HG02981 (cell line): ENCODE measurements around the gene CETP.
"Not testable (repeated sequence)": the region's sequence is repeated elsewhere in the genome, so short reads cannot be mapped to it uniquely, and the experiment has no call there.

Source experiments
- ATAC-seq: cut with Tn5 transposase; IDR thresholded peaks from one replicate; pipeline ENCODE4 v1.9.1; 2021; ENCODE audit warnings: mild to moderate bottlenecking, moderate library complexity; ENCODE audit not compliant: unreplicated experiment

CETP gene

DNA sequence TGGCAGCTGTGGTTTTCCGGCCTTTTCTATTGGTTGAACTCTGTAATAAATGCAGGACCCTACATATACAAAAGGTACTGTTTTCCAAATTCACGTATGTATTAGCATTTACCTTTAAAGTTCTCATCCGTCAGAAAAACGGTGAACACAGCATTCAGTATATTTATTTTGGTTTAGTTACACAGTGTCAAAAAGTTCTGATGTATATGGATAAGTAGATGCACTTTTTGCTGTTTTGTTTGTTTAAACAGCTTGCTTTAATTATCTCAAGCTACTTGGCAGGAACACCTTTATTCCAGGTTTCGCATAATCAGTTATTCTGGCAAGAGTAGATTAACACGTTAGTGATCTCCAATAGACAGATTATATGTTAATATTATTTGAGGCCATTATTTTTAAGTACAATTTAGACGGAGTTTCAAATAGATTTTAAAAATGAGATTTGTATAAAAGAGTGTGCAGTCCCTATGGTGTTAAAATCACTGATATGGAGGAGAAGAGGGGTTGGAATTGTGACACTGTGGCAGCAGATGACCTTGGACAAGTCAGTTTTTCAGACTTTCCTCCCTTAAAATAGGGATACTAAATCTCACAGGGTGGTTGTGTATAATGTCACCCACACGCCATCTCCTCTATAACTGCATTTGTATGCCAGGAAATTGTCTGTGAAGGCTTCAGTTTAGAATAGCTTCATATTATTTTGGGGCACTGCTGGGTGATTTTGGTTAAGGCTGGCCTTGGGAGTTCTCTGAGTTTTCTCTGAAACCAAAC lies 27.7 kb upstream of the CETP start:
- ATAC-seq = no peak

DNA sequence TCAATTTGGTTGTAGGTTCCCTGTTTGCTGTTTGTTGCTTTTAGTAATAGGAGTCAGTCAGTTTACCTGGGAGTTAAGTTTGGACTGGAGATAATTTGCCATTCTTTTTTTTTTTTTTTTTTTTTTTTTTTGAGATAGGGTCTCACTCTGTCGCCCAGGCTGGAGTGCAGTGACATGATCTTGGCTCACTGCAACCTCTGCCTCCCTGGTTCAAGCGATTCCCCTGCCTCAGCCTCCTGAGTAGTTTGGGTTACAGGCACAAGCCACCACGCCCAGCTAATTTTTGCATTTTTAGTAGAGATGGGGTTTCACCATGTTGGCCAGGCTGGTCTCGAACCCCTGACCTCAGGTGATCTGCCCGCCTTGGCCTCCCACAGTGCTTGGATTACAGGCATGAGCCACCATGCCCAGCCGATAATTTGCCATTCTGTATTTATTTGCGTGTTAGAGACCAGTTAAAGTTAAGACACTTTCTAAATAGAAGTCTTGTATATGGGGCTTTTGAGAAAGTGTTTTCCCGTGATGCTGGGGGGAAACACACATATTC lies 27.1 kb upstream of the CETP start:
- not testable (repeated sequence) for ATAC-seq

DNA sequence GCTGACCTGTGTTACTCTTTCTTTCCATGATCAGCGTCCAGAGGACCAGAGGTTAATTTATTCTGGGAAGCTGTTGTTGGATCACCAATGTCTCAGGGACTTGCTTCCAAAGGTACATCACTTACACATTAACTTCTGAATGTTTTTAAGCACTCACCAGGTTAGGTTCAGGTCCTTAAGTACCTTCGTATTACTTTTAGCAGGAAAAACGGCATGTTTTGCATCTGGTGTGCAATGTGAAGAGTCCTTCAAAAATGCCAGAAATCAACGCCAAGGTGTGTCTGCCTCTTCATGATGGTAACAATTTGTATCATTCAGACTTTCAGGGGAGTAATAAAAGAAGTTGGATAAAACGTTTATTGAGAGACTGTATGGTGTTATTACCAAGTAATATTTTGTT lies 26.5 kb upstream of the CETP start:
- ATAC-seq = no peak

DNA sequence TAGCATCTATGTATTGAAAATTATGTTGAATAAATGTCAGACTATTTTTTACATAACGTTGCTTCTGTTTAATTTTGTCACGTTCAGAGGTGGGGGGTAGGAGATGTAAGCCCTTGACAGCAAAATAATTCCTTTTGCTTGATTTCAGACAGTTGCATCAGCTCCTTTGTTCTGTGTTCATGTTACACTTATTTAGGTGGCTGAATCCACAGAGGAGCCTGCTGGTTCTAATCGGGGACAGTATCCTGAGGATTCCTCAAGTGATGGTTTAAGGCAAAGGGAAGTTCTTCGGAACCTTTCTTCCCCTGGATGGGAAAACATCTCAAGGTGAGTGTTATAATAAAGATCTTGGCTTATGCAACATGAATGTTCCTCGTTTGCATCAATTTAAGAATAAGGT lies 25.3 kb upstream of the CETP start:
- no peak for ATAC-seq

DNA sequence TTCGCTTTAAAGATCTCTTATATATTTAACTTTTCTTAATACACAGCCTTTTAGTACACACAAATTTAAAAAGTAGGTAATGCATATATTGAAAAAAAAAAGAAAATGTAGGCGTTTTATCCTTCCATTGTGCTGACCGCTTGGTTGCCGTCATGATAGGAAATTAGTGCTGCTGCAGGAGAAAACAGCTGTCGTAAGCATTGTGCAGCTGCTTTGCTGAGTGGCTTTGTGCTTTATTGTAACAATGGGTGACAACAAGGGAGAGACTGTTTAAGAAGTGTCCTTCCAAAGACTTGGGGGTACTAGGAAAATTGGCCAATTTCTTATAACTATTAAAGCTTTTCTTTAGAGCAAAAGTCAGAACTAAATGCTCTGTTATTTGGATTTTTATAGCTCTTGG lies 24.8 kb upstream of the CETP start:
- ATAC-seq = no peak

DNA sequence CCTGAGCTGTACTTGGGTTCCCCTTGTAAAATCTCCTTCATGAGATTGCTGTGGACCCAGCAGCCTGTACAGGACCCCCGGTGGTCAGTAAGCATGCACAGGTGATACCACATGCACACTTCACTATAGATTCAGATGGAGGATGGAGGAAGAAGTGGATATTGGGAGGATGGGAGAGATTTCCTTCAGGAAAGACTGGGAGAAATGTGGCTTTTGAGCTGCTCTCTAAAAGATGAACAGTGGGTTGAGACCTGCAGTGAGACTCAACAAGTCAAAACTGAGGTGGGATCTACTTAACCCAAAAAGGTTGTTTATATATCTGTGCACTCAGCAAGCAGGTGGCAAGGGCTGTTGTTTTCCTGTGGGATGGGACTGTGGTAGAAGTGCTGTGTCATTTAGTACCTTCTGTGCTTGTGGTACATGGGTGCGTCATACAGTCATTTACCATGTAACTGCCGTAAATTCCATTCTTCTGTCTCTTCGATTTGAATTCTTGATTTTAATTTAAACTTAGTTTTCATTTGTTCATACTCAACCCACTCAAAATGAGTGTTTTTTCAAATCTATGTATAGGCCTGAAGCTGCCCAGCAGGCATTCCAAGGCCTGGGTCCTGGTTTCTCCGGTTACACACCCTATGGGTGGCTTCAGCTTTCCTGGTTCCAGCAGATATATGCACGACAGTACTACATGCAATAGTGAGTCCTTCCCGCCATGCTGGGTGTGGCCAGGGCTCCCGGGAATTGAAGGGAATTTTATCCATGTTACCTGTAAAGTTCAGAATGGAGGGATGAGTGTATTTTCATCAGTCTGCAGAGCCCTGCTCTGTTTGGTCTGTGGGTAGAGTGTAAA lies 22.9 kb upstream of the CETP start:
- ATAC-seq = peak; percentile 50

DNA sequence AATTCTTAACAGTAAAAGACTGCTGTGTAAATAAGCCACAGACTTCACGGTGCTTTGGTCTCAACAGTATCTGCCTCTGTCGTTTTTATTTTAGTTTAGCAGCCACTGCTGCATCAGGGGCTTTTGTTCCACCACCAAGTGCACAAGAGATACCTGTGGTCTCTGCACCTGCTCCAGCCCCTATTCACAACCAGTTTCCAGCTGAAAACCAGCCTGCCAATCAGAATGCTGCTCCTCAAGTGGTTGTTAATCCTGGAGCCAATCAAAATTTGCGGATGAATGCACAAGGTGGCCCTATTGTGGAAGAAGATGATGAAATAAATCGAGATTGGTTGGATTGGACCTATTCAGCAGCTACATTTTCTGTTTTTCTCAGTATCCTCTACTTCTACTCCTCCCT lies 21.9 kb upstream of the CETP start:
- no peak for ATAC-seq

DNA sequence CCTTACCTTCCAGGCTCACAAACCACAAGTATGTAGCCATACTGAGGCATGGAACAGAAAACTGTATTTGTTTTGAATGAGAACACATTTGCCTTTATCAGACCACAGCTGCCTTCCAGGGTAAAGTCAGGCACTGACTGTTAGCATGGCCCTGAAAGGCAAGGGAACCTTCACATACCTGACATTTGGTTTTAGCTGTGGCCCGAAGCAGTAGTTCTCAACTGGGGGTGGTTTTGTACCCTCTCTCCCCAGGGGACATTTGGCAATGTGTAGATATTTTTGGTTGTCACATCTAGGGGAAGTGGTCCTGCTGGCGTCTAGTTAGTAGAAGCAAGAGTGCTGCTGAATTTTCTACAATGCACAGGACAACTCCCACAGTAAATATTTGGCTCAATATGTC lies 20.7 kb upstream of the CETP start:
- ATAC-seq = no peak

DNA sequence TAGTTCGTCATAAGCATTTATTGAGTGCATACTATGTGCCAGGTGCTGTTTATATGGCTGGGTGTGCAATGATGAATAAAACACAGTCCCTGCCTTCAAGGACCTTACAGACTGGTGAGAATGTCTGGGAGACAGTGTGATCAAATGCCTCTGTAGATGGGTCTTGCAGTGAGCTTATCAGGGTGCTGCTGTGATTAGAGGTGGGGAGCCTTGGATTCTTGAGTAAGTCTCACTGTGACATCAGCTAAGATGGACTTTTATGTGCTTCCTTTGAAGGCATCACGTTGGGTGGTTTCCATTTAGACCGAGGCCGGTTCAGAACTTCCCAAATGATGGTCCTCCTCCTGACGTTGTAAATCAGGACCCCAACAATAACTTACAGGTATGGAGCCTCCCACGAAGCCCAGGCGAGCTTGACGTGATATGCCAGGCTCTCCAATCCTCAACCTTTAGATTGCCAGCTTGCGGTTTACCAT lies 19.9 kb upstream of the CETP start:
- no peak for ATAC-seq

DNA sequence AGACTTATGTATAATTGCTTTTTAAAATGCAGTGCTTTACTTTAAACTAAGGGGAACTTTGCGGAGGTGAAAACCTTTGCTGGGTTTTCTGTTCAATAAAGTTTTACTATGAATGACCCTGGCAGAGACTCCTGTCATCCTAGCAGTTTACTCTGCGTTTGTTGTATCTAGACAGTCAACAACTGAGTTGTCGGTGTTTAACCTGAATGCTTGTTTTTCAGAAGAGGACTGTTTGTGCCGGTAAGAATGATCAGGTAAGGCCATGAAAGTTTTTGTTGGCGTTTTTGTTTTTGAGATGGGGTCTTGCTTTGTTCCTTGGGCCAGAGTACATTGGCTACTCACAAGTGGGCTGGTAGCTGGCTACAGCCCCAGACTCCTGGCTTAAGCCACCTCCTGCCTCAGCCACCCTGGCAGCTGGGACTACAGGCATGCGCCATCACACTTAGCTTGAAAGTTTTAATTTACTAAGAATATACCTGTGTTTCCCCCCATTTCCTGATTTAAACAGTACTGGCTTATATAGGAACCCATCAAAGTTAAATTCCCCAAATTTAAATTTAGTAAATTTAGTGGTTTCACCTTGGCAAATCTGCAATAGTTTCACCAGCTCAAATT lies 17.9 kb upstream of the CETP start:
- ATAC-seq = no peak

DNA sequence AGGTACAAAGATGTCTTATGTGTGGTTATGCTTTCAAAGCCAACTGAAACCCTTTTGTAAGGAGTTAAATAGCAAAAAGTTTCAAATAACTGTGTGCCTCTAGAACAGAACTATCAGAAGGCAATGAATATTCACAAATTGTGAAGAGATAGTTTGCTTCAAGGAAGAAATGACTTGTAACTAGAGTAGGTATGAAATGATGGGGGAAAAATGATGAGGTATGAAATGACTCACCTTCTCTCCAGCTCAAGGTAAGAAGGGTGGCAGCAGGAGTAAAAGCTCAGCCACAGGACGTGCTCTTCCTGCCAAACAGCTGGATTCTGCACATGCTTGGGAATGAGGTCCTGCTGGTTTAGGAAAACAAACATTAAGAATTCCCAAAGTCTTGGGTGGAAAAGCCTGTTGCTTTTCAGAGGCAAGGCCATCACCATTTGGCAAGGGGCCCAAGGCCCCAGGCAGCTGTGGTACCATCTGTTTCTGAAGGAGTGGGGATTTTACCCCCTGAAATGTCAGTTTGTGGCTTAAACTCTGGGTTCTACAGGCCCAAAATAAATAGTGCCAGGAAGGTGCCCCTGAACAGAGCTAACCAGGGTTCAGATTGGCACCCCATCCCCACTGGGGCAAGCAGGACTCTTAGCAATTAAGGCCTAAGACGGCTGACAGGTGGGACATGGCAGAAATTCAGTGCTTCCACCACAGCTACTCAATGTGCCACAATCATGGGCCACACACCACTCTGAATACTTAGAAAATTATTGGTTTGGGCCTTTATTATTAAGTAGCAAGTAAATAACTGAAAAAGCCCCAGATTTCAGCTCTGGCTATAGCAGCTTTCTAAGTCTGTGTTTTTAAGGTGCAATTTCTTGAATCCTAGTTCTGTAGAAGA lies 16.6 kb upstream of the CETP start:
- peak; percentile 37 for ATAC-seq

DNA sequence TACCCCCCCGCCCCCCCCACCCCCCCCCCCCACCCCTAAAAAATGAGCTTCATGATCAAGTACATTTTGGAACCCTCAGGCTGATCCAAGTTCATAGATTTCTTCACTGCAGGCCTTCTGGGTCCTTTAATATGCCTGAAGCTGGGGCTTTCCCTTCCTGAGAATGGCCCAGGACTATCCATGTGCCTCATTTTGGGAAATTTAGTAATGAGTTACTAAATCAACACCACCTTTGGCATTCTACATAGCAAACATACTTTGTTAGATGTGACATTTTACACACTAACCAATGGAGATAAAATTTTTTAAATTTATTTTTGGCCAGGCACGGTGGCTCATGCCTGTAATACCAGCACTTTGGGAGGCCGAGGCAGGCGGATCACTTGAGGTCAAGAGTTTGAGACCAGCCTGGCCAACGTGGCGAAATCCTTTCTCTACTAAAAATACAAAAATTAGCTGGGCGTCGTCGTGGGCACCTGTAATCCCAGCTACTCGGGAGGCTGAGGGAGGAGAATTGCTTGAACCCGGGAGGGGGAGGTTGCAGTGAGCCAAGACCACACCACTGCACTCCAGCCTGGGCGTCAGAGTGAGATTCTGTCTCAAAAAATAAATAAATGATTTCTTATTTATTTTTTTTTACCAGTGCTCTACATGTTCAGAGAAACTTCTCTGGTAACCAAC lies 15.8 kb upstream of the CETP start:
- no peak for ATAC-seq

DNA sequence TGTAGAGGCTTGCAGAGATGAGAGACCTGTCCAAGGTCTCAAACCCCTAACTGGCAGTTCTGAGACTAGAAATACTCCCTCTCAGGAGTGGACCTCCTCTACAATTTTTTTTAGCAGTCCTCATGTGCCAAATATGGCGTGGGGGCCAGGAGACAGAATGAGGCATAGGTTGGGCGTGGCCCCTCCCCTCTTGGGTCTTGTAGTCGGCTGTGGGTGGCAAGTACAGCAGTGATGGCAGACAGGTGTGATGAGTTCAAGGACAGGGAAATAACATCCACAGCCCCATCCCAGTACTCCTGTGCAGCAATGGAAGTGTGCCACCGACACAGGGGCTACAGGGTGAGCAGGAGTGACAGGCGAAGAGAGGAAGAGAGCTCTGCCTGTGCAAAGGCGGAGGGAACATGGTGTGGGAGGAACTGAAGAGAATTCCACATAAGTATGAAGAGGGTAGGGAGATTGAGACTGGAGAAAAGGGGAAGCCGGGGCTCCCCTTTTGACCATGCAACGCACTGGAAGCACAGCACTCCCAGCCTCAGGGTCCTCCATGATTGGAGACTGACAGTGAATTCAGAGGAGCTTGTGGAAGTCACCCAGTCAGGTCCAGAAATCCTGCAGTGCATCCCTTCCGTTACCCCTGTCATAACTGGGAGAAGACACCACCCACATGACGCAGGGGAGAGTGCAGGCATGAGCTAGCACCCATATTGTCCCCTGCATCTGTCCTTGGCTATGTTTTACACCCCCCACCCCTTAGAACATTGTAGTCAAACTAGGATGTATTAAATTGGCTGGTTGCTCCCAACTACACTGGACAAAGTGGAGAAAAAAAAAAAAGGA lies 14.8 kb upstream of the CETP start:
- ATAC-seq = no peak

DNA sequence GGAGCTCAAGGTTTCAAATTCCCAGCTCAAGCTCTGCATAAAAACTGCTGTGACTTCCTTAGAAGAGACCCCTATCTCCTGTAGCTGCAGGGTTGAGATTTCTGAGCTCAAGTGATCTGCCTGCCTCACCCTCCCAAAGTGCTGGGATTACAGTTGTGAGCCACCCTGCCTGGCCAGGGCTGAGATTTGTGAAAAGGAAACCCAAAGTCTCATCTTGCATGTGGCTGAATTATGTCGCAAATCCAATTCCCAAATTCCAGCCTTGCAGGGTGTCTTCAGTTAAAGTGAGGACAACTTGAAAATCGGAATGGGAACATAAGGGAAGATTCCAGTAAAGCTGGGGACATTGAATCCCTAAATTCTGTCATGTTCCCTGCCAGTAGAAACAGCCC lies 14.2 kb upstream of the CETP start:
- no peak for ATAC-seq

DNA sequence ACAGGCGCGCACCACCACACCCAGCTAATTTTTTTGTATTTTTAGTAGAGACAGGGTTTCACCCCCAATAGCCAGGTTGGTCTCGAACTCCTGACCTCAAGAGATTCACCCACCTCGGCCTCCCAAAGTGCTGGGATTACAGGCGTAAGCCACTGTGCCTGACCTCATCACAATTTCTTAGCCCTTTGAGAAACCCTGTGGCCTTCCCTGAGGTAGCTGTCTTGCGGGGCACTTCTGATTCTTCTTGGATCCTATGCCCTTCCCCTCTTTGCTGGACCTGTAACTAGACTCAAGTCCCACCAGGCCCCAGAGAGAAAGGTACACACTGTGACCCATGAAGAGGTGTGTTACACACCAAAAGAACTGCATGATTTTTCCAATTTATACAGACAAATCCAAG lies 13.5 kb upstream of the CETP start:
- no peak for ATAC-seq

DNA sequence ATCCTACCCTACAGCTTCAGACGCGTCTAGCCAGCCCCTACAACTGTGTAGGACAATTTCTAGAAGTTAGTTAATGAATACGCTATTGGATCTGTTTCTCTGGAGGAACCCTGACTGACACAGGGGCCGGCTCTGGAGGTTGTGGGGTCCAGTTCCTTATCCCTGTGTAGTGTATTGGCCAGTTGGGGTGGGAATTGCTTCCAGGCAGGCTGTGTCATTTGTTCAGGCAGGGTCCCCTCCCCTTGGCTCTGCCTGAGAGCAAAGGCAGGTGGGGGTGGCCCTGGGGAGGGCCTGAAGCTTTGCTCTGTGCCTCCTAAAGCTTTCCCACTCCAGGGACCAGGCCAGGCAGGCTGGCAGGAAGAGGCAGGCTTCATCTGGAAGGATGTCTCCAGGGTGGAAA lies 11.7 kb upstream of the CETP start:
- ATAC-seq = no peak

DNA sequence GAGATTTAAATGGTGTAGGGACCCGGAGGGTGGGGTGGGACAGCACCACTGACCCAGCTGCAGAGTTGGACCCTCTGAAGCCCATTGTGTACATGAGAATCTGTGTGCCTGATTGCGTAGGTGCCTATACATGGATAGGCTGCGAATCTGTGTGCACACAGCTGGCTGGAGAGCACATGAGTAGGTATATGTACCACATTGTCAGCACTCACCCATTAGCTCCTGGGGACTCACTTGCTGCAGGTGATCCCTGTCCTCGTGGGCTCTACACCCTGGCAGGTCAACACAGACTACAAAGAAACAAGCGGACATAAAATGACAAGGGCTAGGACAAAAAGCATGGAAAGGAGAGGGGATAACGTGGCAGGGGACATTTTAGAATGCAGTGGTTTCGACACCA lies 11.3 kb upstream of the CETP start:
- ATAC-seq = no peak

DNA sequence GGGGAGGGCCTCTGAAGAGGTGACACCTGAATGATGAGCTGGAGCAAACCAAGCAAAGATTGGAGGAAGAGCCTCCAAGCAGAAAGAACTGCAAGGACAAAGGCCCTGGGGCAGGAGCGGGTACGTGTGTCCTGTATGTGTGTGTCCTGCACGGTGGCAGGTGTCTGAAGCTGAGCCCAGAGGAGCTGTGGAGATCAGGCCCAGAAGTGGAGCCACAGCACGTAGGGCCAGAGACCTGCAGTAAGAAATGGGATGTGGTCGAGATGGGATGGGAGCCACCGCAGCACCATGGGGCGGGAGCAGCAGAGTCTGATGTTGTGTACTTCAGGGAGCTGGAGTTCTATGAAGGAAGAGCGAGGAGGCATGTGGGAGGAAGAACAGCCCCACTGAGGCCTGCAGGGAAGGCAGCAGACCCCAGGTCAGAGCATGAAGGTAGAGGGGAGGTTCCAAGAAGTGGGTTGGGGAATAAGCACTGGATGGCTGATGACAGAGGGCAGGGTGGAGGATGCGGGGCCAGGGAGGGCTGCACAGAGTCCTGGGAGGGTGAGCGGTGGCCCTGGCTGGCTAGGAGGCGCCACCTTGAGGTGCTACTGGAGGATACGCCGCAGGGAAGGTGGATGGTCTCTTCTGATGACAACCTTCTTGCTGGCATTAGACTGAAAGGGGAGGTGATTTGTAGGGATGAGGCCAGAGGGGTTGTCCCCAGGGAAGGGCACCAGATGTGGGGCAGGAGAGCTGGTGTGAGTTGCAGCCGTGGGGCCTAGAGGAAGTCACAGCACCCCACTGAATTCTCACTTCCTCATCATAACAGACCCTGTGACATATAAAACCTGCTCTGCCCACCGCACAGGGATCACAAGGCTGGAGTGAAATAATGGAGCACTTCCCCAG lies 10.6 kb upstream of the CETP start:
- ATAC-seq = no peak
